Measurements from ENCODE around the gene RPS21.

Gene RPS21

GRCh38 chr20:62416651-62417637, 30.0 kb downstream of the RPS21 start:
- DNase-seq = no peak
- TF ChIP-seq POLR2A (IDR thresholded peaks at IDR 0.05; ENCODE audit: low read length) = no peak
- TF ChIP-seq GATA1 (IDR thresholded peaks at IDR 0.05; ENCODE audit: low read depth, low read length) = no peak

GRCh38 chr20:62417981-62418708, 31.2 kb downstream of the RPS21 start:
- DNase-seq = no peak
- TF ChIP-seq GATA1 (IDR thresholded peaks at IDR 0.05; ENCODE audit: low read depth, low read length) = no peak
- TF ChIP-seq POLR2A (IDR thresholded peaks at IDR 0.05; ENCODE audit: low read length) = no peak

- TF ChIP-seq POLR2A (IDR thresholded peaks at IDR 0.05; ENCODE audit: low read length) (no peak), GATA1 (IDR thresholded peaks at IDR 0.05; ENCODE audit: low read depth, low read length) (no peak)
Observed at GRCh38 chr20:62418709-62419487, 32.0 kb downstream of the RPS21 start.

GRCh38 chr20:62419759-62420158, 32.9 kb downstream of the RPS21 start:
- TF ChIP-seq GATA1 (IDR thresholded peaks at IDR 0.05; ENCODE audit: low read depth, low read length) (no peak), POLR2A (IDR thresholded peaks at IDR 0.05; ENCODE audit: low read length) (no peak)
- DNase-seq = no peak

More at GRCh38 chr20:62418709-62419487, 32.0 kb downstream of the RPS21 start:
- DNase-seq = peak; percentile 16 to 46

- no peak for TF ChIP-seq POLR2A (IDR thresholded peaks at IDR 0.05; ENCODE audit: low read length)
- no peak for TF ChIP-seq GATA1 (IDR thresholded peaks at IDR 0.05; ENCODE audit: low read depth, low read length)
- DNase-seq = no peak
Observed at GRCh38 chr20:62420846-62421715, 34.2 kb downstream of the RPS21 start.

GRCh38 chr20:62421716-62421990, 34.8 kb downstream of the RPS21 start:
- no peak for TF ChIP-seq POLR2A (IDR thresholded peaks at IDR 0.05; ENCODE audit: low read length)
- no peak for TF ChIP-seq GATA1 (IDR thresholded peaks at IDR 0.05; ENCODE audit: low read depth, low read length)

GRCh38 chr20:62422636-62423325, 35.9 kb downstream of the RPS21 start:
- DNase-seq = no peak
- TF ChIP-seq GATA1 (IDR thresholded peaks at IDR 0.05; ENCODE audit: low read depth, low read length) (no peak), POLR2A (IDR thresholded peaks at IDR 0.05; ENCODE audit: low read length) (no peak)

More at GRCh38 chr20:62421716-62421990, 34.8 kb downstream of the RPS21 start:
- DNase-seq = no peak

- DNase-seq = peak in 1 of 2 experiments; percentile 27
- TF ChIP-seq POLR2A (IDR thresholded peaks at IDR 0.05; ENCODE audit: low read length) (no peak), GATA1 (IDR thresholded peaks at IDR 0.05; ENCODE audit: low read depth, low read length) (no peak)
Observed at GRCh38 chr20:62423326-62423706, 36.4 kb downstream of the RPS21 start.

- no peak for TF ChIP-seq POLR2A (IDR thresholded peaks at IDR 0.05; ENCODE audit: low read length)
- no peak for TF ChIP-seq GATA1 (IDR thresholded peaks at IDR 0.05; ENCODE audit: low read depth, low read length)
- no peak for DNase-seq
Observed at GRCh38 chr20:62424249-62425107, 37.6 kb downstream of the RPS21 start.

- DNase-seq = no peak
- TF ChIP-seq POLR2A (IDR thresholded peaks at IDR 0.05; ENCODE audit: low read length) = no peak
- TF ChIP-seq GATA1 (IDR thresholded peaks at IDR 0.05; ENCODE audit: low read depth, low read length) = no peak
Observed at GRCh38 chr20:62425281-62426058, 38.6 kb downstream of the RPS21 start.

- peak in 1 of 2 experiments; percentile 20 for DNase-seq
Observed at GRCh38 chr20:62426059-62426348, 39.1 kb downstream of the RPS21 start.
